GM12873 (cell line): Measurements from ENCODE around the gene ZNF454.

Source experiments
- TF ChIP-seq, protein P1 (sequence below): IDR thresholded peaks from 2 replicates; pipeline ENCODE4 v1.5.1; 2012; ENCODE audit warnings: low read depth, mild to moderate bottlenecking, moderate library complexity, low read length, control low read depth; ENCODE audit not compliant: insufficient read depth; ENCODE audit errors: missing control alignments

ZNF454 gene

GRCh38 chr5:178988436-178989220, 47.6 kb downstream of the ZNF454 start:
- TF ChIP-seq, protein P1, sequence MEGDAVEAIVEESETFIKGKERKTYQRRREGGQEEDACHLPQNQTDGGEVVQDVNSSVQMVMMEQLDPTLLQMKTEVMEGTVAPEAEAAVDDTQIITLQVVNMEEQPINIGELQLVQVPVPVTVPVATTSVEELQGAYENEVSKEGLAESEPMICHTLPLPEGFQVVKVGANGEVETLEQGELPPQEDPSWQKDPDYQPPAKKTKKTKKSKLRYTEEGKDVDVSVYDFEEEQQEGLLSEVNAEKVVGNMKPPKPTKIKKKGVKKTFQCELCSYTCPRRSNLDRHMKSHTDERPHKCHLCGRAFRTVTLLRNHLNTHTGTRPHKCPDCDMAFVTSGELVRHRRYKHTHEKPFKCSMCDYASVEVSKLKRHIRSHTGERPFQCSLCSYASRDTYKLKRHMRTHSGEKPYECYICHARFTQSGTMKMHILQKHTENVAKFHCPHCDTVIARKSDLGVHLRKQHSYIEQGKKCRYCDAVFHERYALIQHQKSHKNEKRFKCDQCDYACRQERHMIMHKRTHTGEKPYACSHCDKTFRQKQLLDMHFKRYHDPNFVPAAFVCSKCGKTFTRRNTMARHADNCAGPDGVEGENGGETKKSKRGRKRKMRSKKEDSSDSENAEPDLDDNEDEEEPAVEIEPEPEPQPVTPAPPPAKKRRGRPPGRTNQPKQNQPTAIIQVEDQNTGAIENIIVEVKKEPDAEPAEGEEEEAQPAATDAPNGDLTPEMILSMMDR = no peak

- TF ChIP-seq, protein P1 = no peak
These were observed 48.3 kb downstream of the ZNF454 start for GRCh38 chr5:178989311-178989710.

DNA sequence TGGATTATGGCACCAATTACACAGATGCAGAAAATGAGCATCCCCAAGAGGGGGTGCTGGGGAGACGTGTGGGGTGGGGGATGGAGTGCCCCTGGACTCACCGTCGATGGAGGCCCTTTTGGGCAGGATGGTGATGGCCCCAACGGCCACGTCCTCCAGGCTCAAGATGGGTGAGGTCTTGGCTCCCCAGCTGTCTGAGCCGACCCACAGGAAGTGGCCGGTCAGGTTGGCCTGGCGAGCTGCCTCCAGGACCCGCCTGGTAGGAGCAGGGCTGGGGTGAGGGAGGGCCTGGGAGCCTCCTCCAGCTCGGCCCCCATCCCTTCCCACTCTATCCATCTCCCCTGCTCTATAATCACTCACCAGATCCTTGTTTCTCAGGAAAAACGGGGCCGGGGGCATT, 49.5 kb downstream of the ZNF454 start:
- TF ChIP-seq, protein P1 = no peak

GRCh38 chr5:178991190-178992145, 50.5 kb downstream of the ZNF454 start:
- TF ChIP-seq, protein P1 = no peak

GRCh38 chr5:178992291-178992895, 51.4 kb downstream of the ZNF454 start:
- TF ChIP-seq, protein P1 = no peak

DNA sequence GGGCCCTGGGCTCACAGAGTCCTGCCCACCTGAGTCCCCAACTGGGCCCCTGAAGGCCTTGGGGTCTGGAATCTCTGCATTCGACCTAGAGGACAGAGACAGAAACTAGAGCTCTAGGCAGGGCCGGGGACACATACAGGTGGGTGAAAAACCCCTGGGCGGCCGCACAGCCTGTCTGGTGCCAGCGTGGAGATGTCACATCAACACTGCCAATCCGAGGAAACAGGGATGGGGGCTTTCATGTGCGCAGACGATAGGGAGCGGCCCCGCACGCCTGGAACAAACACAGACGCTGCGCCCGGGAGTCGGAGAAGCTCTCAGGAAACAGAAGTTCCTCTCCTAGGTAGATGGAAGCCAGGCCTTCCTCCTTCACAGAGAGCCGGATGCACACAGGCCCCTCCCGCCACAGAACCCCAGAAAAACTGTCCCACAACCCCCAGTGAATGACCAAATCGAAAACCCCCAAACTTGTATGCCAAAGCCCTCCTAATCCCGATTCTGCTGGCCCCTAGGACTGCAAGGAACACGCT, 52.3 kb downstream of the ZNF454 start:
- TF ChIP-seq, protein P1 = no peak
